Measurements from ENCODE around the gene AOPEP.

AOPEP gene

GRCh38 chr9:94975480-94975879 is 249.0 kb downstream of the AOPEP start:
- no peak for DNase-seq

- no peak for DNase-seq
These were observed 249.6 kb downstream of the AOPEP start for GRCh38 chr9:94976077-94976476.

GRCh38 chr9:94977416-94977815 is 250.9 kb downstream of the AOPEP start:
- DNase-seq: no peak

- no peak for DNase-seq
These were observed 253.5 kb downstream of the AOPEP start for GRCh38 chr9:94979904-94980507.

- no peak for DNase-seq
These were observed 254.6 kb downstream of the AOPEP start for GRCh38 chr9:94980947-94981722.

GRCh38 chr9:94981723-94982090 is 255.2 kb downstream of the AOPEP start:
- no peak for DNase-seq

- no peak for DNase-seq
These were observed 255.7 kb downstream of the AOPEP start for GRCh38 chr9:94982211-94982610.

GRCh38 chr9:94983552-94983951 is 257.1 kb downstream of the AOPEP start:
- no peak for DNase-seq

- no peak for DNase-seq
These were observed 258.5 kb downstream of the AOPEP start for GRCh38 chr9:94984891-94985476.

GRCh38 chr9:94985649-94986048 is 259.1 kb downstream of the AOPEP start:
- no peak for DNase-seq

- DNase-seq: no peak
These were observed 261.2 kb downstream of the AOPEP start for GRCh38 chr9:94987731-94988130.

- DNase-seq: no peak
These were observed 264.5 kb downstream of the AOPEP start for GRCh38 chr9:94990897-94991561.

- no peak for DNase-seq
These were observed 265.7 kb downstream of the AOPEP start for GRCh38 chr9:94991961-94992907.

GRCh38 chr9:94993160-94993820 is 266.8 kb downstream of the AOPEP start:
- no peak for DNase-seq

- no peak for DNase-seq
These were observed 267.3 kb downstream of the AOPEP start for GRCh38 chr9:94993821-94994165.

- DNase-seq: no peak
These were observed 268.7 kb downstream of the AOPEP start for GRCh38 chr9:94995048-94995693.

- no peak for DNase-seq
These were observed 270.1 kb downstream of the AOPEP start for GRCh38 chr9:94996641-94997040.

GRCh38 chr9:94997727-94998126 is 271.2 kb downstream of the AOPEP start:
- DNase-seq: no peak

GRCh38 chr9:94999832-95000231 is 273.3 kb downstream of the AOPEP start:
- no peak for DNase-seq

- no peak for DNase-seq
These were observed 274.3 kb downstream of the AOPEP start for GRCh38 chr9:95000821-95001220.

- DNase-seq: no peak
These were observed 275.2 kb downstream of the AOPEP start for GRCh38 chr9:95001720-95002119.
